ENCODE measurements around the gene WDR70.

DNA sequence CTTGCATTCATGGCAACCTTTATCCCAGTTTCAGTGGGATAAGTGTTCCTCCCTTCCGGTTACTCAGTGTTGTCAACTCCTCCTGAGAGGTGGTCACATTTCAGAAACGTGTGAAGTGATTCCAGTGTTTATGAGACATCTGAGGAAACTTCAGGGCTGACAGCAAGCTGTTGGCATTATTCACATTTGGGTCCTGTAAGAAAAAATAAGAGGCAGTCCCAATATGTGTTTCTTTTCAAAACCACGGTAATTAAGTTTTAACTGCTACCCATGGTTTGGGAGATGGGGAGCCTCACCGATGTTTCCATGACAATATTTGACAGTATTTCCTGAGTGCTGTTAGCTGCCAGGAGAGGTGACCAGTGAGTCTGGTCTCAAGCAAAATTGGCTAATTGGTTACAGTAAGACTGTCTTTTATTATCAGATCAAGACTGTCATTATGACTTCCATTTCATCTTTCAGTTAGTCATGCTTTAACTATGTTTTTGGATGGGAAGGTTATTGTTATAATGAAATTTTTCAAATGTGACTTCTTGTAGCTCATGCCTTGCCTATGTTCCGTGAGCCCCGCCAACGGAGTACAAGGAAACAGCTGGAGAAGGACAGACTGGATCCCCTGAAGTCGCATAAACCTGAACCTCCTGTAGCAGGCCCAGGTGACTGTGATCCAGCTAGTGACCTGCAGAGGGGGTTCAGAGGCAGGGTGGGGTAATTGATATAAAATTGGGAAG is 345.4 kb downstream of the WDR70 start:
- TF ChIP-seq, protein P1, sequence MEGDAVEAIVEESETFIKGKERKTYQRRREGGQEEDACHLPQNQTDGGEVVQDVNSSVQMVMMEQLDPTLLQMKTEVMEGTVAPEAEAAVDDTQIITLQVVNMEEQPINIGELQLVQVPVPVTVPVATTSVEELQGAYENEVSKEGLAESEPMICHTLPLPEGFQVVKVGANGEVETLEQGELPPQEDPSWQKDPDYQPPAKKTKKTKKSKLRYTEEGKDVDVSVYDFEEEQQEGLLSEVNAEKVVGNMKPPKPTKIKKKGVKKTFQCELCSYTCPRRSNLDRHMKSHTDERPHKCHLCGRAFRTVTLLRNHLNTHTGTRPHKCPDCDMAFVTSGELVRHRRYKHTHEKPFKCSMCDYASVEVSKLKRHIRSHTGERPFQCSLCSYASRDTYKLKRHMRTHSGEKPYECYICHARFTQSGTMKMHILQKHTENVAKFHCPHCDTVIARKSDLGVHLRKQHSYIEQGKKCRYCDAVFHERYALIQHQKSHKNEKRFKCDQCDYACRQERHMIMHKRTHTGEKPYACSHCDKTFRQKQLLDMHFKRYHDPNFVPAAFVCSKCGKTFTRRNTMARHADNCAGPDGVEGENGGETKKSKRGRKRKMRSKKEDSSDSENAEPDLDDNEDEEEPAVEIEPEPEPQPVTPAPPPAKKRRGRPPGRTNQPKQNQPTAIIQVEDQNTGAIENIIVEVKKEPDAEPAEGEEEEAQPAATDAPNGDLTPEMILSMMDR (IDR thresholded peaks at IDR 0.05; ENCODE audit: insufficient read depth, low read length, poor library complexity, severe bottlenecking): no peak
- TF ChIP-seq EZH2phosphoT487 (conservative IDR thresholded peaks at IDR 0.05; ENCODE audit: low read length): no peak
